ENCODE results near the gene HSPB9. TPM values are rescaled to one million over a fixed set of nuclear protein-coding genes. Genes with fewer than 3 reads are reported as not detected.

The HSPB9 gene
- total and polyA plus RNA-seq, 10 of the 15 experiments (the other 5 are each of a cell fraction or from before 2014, with no cell fraction given) = 0.04 to 0.40 (median 0.11) TPM; not detected in 7

DNA sequence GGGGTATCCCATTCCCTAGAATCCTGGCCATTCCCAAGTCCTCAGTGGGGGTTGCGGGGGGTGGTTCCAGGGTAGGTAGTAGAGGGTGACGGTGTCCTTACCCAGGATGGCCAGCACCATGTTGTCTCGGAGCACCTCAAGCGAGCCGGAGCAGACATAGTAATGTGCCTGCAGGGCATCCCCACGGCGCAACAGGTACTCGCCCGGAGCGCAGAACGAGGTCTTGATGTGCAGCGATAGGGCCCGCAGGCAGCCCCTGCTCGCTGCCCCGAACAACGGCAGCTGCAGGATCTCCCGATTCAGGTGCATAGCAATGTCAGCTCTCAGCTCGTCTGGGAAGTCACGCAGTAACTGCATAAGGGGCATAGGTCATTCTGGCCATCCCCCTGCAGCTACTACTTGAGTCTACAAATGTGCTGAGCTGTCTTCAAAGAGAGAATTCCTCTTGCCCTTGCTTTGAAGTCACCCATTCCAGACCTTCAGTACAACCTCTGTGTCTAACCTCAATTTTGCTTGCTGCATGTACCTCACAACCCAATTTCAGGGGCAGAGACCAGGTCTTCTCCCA, 43.7 kb downstream of the HSPB9 start:
- no peak overlapping the region for H3K27ac ChIP-seq (ENCODE audit: control insufficient read depth, insufficient read depth)
- FAIRE-seq (no peak), DNase-seq (ENCODE audit: low read depth, low spot score) (no peak), ATAC-seq (no peak)
- H3K4me2 ChIP-seq (ENCODE audit: control insufficient read depth, insufficient read depth) = no peak overlapping the region
- in situ Hi-C loops (cut with MboI) = no loop called here
- intact Hi-C loops (cut with micrococcal nuclease; ENCODE audit: unreplicated experiment) = no loop called here
- H3K79me2 ChIP-seq (ENCODE audit: control insufficient read depth, insufficient read depth, low read length) = no peaks in the 10 kb centered on the region
- ChIA-PET SMC1A (ENCODE audit: uncharacterized antibody, unreplicated experiment) (no interaction called here), POLR2A (interaction anchor here (0.6 kb wide), 1 partner anchor 11 kb away, joined by 3 read pairs; no protein-coding TSS in a partner anchor), RAD21 (ENCODE audit: unreplicated experiment) (no interaction called here), CTCF (interaction anchor here (2.3 kb wide), 1 partner anchor 15 kb away, joined by 14 read pairs; the partner anchor contains the start of gene KCNH4)
- no peaks in the 10 kb centered on the region for H3K36me3 ChIP-seq (ENCODE audit: control insufficient read depth in 2 of 2, insufficient read depth in 2 of 2, low read length in 1 of 2)
- H3K4me3 ChIP-seq = no peak overlapping the region
- peaks cover 7% of the 10 kb centered on the region for H3K4me1 ChIP-seq (ENCODE audit: control insufficient read depth, insufficient read depth, low read length)
- WGBS (ENCODE audit: insufficient coverage, insufficient replicate concordance, low lambda C conversion rate, missing lambda C conversion rate) = 94% methylated on average over 19 of the region's 19 CpGs
- no peaks in the 10 kb centered on the region for H3K9me3 ChIP-seq (replicated peaks; ENCODE audit: control insufficient read depth, insufficient read depth, low read length)
- no peaks in the 10 kb centered on the region for H3K27me3 ChIP-seq (replicated peaks in 1 of 2; ENCODE audit: control insufficient read depth in 2 of 2, insufficient read depth in 2 of 2, low read length in 1 of 2)
- H4K20me1 ChIP-seq (ENCODE audit: control insufficient read depth, insufficient read depth) = no peaks in the 10 kb centered on the region
- H3K9ac ChIP-seq (ENCODE audit: control insufficient read depth, insufficient read depth, low read length) = no peak overlapping the region
- no peak overlapping the region for H2AFZ ChIP-seq (ENCODE audit: control insufficient read depth, low read depth, low read length)
- no TSS peak for BruUV-seq (replicated peaks)
- 0 out of 2 replicates have a peak, but pooled peaks have one; percentile 33 for TF ChIP-seq NR2F1 (conservative IDR thresholded peaks at IDR 0.05)
- no peak for TF ChIP-seq KLF5 (IDR thresholded peaks at IDR 0.05; ENCODE audit: partially characterized antibody)
- TF ChIP-seq, protein P1, sequence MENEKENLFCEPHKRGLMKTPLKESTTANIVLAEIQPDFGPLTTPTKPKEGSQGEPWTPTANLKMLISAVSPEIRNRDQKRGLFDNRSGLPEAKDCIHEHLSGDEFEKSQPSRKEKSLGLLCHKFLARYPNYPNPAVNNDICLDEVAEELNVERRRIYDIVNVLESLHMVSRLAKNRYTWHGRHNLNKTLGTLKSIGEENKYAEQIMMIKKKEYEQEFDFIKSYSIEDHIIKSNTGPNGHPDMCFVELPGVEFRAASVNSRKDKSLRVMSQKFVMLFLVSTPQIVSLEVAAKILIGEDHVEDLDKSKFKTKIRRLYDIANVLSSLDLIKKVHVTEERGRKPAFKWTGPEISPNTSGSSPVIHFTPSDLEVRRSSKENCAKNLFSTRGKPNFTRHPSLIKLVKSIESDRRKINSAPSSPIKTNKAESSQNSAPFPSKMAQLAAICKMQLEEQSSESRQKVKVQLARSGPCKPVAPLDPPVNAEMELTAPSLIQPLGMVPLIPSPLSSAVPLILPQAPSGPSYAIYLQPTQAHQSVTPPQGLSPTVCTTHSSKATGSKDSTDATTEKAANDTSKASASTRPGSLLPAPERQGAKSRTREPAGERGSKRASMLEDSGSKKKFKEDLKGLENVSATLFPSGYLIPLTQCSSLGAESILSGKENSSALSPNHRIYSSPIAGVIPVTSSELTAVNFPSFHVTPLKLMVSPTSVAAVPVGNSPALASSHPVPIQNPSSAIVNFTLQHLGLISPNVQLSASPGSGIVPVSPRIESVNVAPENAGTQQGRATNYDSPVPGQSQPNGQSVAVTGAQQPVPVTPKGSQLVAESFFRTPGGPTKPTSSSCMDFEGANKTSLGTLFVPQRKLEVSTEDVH (IDR thresholded peaks at IDR 0.05; ENCODE audit: low read depth, partially characterized antibody) = no peak
- TF ChIP-seq, protein P2, sequence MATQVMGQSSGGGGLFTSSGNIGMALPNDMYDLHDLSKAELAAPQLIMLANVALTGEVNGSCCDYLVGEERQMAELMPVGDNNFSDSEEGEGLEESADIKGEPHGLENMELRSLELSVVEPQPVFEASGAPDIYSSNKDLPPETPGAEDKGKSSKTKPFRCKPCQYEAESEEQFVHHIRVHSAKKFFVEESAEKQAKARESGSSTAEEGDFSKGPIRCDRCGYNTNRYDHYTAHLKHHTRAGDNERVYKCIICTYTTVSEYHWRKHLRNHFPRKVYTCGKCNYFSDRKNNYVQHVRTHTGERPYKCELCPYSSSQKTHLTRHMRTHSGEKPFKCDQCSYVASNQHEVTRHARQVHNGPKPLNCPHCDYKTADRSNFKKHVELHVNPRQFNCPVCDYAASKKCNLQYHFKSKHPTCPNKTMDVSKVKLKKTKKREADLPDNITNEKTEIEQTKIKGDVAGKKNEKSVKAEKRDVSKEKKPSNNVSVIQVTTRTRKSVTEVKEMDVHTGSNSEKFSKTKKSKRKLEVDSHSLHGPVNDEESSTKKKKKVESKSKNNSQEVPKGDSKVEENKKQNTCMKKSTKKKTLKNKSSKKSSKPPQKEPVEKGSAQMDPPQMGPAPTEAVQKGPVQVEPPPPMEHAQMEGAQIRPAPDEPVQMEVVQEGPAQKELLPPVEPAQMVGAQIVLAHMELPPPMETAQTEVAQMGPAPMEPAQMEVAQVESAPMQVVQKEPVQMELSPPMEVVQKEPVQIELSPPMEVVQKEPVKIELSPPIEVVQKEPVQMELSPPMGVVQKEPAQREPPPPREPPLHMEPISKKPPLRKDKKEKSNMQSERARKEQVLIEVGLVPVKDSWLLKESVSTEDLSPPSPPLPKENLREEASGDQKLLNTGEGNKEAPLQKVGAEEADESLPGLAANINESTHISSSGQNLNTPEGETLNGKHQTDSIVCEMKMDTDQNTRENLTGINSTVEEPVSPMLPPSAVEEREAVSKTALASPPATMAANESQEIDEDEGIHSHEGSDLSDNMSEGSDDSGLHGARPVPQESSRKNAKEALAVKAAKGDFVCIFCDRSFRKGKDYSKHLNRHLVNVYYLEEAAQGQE (IDR thresholded peaks at IDR 0.05; ENCODE audit: low read depth, low read length) = no peak
- no peak for TF ChIP-seq MYB (IDR thresholded peaks at IDR 0.05; ENCODE audit: borderline replicate concordance, low read depth, low read length)
- no peak for TF ChIP-seq SMAD5 (IDR thresholded peaks at IDR 0.05; ENCODE audit: low read depth)
- no peak for TF ChIP-seq CBFB (IDR thresholded peaks at IDR 0.05; ENCODE audit: low read depth)
- TF ChIP-seq NR2C2 (IDR thresholded peaks at IDR 0.05; ENCODE audit: borderline replicate concordance, control insufficient read depth, insufficient read length, low read depth) = peak; percentile 60
- TF ChIP-seq TCF7 (IDR thresholded peaks at IDR 0.05; ENCODE audit: borderline replicate concordance) = no peak
- TF ChIP-seq, protein P3, sequence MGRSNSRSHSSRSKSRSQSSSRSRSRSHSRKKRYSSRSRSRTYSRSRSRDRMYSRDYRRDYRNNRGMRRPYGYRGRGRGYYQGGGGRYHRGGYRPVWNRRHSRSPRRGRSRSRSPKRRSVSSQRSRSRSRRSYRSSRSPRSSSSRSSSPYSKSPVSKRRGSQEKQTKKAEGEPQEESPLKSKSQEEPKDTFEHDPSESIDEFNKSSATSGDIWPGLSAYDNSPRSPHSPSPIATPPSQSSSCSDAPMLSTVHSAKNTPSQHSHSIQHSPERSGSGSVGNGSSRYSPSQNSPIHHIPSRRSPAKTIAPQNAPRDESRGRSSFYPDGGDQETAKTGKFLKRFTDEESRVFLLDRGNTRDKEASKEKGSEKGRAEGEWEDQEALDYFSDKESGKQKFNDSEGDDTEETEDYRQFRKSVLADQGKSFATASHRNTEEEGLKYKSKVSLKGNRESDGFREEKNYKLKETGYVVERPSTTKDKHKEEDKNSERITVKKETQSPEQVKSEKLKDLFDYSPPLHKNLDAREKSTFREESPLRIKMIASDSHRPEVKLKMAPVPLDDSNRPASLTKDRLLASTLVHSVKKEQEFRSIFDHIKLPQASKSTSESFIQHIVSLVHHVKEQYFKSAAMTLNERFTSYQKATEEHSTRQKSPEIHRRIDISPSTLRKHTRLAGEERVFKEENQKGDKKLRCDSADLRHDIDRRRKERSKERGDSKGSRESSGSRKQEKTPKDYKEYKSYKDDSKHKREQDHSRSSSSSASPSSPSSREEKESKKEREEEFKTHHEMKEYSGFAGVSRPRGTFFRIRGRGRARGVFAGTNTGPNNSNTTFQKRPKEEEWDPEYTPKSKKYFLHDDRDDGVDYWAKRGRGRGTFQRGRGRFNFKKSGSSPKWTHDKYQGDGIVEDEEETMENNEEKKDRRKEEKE (IDR thresholded peaks at IDR 0.05) = no peak
- TF ChIP-seq, protein P4, sequence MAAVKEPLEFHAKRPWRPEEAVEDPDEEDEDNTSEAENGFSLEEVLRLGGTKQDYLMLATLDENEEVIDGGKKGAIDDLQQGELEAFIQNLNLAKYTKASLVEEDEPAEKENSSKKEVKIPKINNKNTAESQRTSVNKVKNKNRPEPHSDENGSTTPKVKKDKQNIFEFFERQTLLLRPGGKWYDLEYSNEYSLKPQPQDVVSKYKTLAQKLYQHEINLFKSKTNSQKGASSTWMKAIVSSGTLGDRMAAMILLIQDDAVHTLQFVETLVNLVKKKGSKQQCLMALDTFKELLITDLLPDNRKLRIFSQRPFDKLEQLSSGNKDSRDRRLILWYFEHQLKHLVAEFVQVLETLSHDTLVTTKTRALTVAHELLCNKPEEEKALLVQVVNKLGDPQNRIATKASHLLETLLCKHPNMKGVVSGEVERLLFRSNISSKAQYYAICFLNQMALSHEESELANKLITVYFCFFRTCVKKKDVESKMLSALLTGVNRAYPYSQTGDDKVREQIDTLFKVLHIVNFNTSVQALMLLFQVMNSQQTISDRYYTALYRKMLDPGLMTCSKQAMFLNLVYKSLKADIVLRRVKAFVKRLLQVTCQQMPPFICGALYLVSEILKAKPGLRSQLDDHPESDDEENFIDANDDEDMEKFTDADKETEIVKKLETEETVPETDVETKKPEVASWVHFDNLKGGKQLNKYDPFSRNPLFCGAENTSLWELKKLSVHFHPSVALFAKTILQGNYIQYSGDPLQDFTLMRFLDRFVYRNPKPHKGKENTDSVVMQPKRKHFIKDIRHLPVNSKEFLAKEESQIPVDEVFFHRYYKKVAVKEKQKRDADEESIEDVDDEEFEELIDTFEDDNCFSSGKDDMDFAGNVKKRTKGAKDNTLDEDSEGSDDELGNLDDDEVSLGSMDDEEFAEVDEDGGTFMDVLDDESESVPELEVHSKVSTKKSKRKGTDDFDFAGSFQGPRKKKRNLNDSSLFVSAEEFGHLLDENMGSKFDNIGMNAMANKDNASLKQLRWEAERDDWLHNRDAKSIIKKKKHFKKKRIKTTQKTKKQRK (IDR thresholded peaks at IDR 0.05; ENCODE audit: low read depth, low read length) = no peak
